Neural cell (in vitro differentiated cells): ENCODE results near the gene AMN1.

Experiments
- CTCF ChIP-seq: fragments of 450-650 bp; IDR thresholded peaks from 2 replicates; pipeline ENCODE4 v1.5.1; 2014; ENCODE audit warnings: antibody characterized with exemption, mild to moderate bottlenecking, moderate library complexity; ENCODE audit not compliant: poor library complexity, severe bottlenecking
- POLR2AphosphoS5 ChIP-seq: IDR thresholded peaks from 2 replicates; pipeline ENCODE4 v1.6.1; 2012

- TF ChIP-seq CTCF = no peak
- no peak for TF ChIP-seq POLR2AphosphoS5
These were observed 1.6 kb downstream of the AMN1 start for GRCh38 chr12:31727192-31727591.
